Caco-2 (cell line): ENCODE results near the gene DZIP1. TPM values are rescaled to one million over a fixed set of nuclear protein-coding genes. Genes with fewer than 3 reads are reported as not detected.

Source experiments
- BruUV-seq: library from RNA; stranded (reverse); fragments of 400-500 nt; replicated peaks from 2 replicates; lab custom pipeline; 2021; lab: Mats Ljungman, UMichigan
- CTCF ChIA-PET: fragments of 300-600 bp; sonication (Branson Sonifier 250); formaldehyde crosslinking; loops from one replicate; lab custom pipeline; 2022; ENCODE audit warnings: antibody characterized with exemption; lab: Charles Lee
- POLR2A ChIA-PET: fragments of 300-600 bp; sonication (Branson Sonifier 250); formaldehyde crosslinking; loops from one replicate; lab custom pipeline; 2022; ENCODE audit warnings: antibody characterized with exemption; lab: Charles Lee
- DNase-seq, 2 experiments: peaks; one replicate each; pipeline versions ENCODE4 v3.0.0 to v3.0.0-alpha.2; 2020 to 2022
- H3K27me3 ChIP-seq: replicated peaks from 2 replicates; pipeline ENCODE4 v1.6.0; 2011; ENCODE audit warnings: low read length; ENCODE audit not compliant: control insufficient read depth, insufficient read depth
- H3K36me3 ChIP-seq: 2 replicates; pipeline ENCODE4 v1.5.1; 2011; ENCODE audit warnings: low read length; ENCODE audit not compliant: control insufficient read depth, insufficient read depth
- H3K4me1 ChIP-seq: fragments of 250-450 bp; sonication (Bioruptor Pico); 2 replicates; pipeline ENCODE4 v1.5.1; 2020; ENCODE audit warnings: mild to moderate bottlenecking
- H3K4me3 ChIP-seq: 2 replicates; pipeline ENCODE4 v1.5.1; 2011; ENCODE audit warnings: low read depth, mild to moderate bottlenecking, control low read depth, low read length
- H3K9me3 ChIP-seq: fragments of 250-450 bp; sonication (Bioruptor Pico); 2 replicates; pipeline ENCODE4 v1.5.1; 2020; ENCODE audit warnings: mild to moderate bottlenecking, moderate library complexity
- H3K27ac Mint-ChIP-seq: one replicate; pipeline ENCODE4 v1.8.0; 2022; ENCODE audit warnings: mixed read lengths; ENCODE audit not compliant: unreplicated experiment
- H3K27me3 Mint-ChIP-seq: one replicate; pipeline ENCODE4 v1.8.0; 2022; ENCODE audit warnings: mixed read lengths; ENCODE audit not compliant: insufficient read depth, unreplicated experiment
- H3K36me3 Mint-ChIP-seq: one replicate; pipeline ENCODE4 v1.8.0; 2022; ENCODE audit warnings: mild to moderate bottlenecking, mixed read lengths; ENCODE audit not compliant: insufficient read depth, unreplicated experiment
- H3K4me1 Mint-ChIP-seq: one replicate; pipeline ENCODE4 v1.8.0; 2022; ENCODE audit warnings: low read depth, mixed read lengths; ENCODE audit not compliant: unreplicated experiment
- H3K4me3 Mint-ChIP-seq: one replicate; pipeline ENCODE4 v1.8.0; 2022; ENCODE audit warnings: mild to moderate bottlenecking, moderate library complexity, mixed read lengths; ENCODE audit not compliant: unreplicated experiment
- H3K9me3 Mint-ChIP-seq: one replicate; pipeline ENCODE4 v1.8.0; 2022; ENCODE audit warnings: mixed read lengths; ENCODE audit not compliant: unreplicated experiment
- intact Hi-C: fragments of 100-400 bp; cut with micrococcal nuclease; formaldehyde crosslinking; loops from one replicate; pipeline ENCODE4 v1.10.0; 2022; ENCODE audit not compliant: unreplicated experiment
- total RNA-seq: library from RNA; stranded (reverse); gene quantifications from 2 replicates; pipeline ENCODE4 v1.2.3, GENCODE V29; 2022
- TF ChIP-seq, protein P1 (sequence below), 2 experiments: fragments of 200-600 bp in 1 of 2; IDR thresholded peaks; 1 replicate in 1 of 2; 2 replicates in 1 of 2; pipeline versions ENCODE4 v1.5.1 to v1.8.0; 2011 to 2022; ENCODE audit warnings: antibody characterized with exemption in 1 of 2, control low read depth in 1 of 2, inconsistent platforms in 1 of 2, low read depth in 1 of 2, low read length in 1 of 2, mild to moderate bottlenecking in 1 of 2, moderate library complexity in 1 of 2; ENCODE audit not compliant: insufficient read depth in 1 of 2, severe bottlenecking in 1 of 2, unreplicated experiment in 1 of 2

DZIP1 gene
- total RNA-seq, 1 experiment from 2014 or later, result 6.5 TPM

DNA sequence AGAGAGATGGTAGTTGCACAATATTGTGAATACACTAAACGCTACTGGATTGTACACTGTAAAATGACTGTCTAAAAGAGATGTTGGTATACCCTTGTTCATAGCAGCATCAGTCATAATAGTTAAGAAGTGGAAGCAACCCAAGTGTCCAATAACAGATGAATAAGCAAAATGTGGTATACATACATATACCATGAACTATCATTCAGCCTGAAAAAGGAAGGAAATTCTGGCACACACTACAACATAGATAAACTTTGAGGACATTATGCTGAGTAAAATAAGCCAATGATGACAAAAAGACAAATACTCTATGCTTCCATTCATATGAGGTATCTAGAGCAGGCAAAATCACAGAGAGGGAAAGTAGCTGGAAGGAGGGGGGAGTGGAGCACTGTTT lies 16.0 kb downstream of the DZIP1 start:
- Mint-ChIP-seq H3K27ac (no peak overlapping the region), H3K27me3 (no peaks in the 10 kb centered on the region), H3K4me1 (no peaks in the 10 kb centered on the region), H3K9me3 (peaks cover 10% of the 10 kb centered on the region), H3K36me3 (no peaks in the 10 kb centered on the region), H3K4me3 (no peak overlapping the region)
- Histone ChIP-seq H3K27me3 (no peaks in the 10 kb centered on the region), H3K36me3 (no peaks in the 10 kb centered on the region), H3K4me3 (no peak overlapping the region), H3K9me3 (no peaks in the 10 kb centered on the region), H3K4me1 (no peaks in the 10 kb centered on the region)
- POLR2A ChIA-PET, result no interaction called here
- CTCF ChIA-PET, result no interaction called here
- intact Hi-C loops, result no loop called here
- no TSS peak for BruUV-seq
- DNase-seq, result no peak
- TF ChIP-seq, protein P1, sequence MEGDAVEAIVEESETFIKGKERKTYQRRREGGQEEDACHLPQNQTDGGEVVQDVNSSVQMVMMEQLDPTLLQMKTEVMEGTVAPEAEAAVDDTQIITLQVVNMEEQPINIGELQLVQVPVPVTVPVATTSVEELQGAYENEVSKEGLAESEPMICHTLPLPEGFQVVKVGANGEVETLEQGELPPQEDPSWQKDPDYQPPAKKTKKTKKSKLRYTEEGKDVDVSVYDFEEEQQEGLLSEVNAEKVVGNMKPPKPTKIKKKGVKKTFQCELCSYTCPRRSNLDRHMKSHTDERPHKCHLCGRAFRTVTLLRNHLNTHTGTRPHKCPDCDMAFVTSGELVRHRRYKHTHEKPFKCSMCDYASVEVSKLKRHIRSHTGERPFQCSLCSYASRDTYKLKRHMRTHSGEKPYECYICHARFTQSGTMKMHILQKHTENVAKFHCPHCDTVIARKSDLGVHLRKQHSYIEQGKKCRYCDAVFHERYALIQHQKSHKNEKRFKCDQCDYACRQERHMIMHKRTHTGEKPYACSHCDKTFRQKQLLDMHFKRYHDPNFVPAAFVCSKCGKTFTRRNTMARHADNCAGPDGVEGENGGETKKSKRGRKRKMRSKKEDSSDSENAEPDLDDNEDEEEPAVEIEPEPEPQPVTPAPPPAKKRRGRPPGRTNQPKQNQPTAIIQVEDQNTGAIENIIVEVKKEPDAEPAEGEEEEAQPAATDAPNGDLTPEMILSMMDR (IDR thresholded peaks at IDR 0.05; ENCODE audit: insufficient read depth in 1 of 2, low read depth in 1 of 2, low read length in 1 of 2, severe bottlenecking in 1 of 2, unreplicated experiment in 1 of 2), result no peak

DNA sequence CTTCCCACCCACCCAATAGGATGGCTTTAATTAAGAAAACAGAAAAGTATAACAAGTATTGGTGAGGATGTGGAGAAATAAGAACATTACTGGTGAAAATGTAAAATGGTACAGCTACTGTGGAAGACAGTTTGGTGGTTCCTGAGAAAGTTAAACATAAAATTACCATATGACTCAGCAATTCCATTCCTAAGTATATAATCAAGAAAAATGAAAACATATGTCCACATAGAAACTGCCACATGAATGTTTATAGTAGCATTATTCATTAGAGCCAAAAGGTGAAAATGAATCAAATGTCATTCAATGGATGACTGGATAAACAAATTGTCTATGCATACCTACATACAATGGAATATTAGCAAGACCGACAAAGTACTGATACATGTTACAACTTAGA lies 16.9 kb downstream of the DZIP1 start:
- TF ChIP-seq, protein P1 (IDR thresholded peaks at IDR 0.05; ENCODE audit: insufficient read depth in 1 of 2, low read depth in 1 of 2, low read length in 1 of 2, severe bottlenecking in 1 of 2, unreplicated experiment in 1 of 2), result no peak
- DNase-seq, result no peak
- H3K27me3 Mint-ChIP-seq, result no peaks in the 10 kb centered on the region
- H3K27ac Mint-ChIP-seq, result no peak overlapping the region
- intact Hi-C loops, result no loop called here
- ChIA-PET POLR2A (no interaction called here), CTCF (no interaction called here)
- Histone ChIP-seq H3K4me3 (no peak overlapping the region), H3K36me3 (no peaks in the 10 kb centered on the region), H3K9me3 (no peaks in the 10 kb centered on the region), H3K27me3 (no peaks in the 10 kb centered on the region), H3K4me1 (no peaks in the 10 kb centered on the region)
- H3K9me3 Mint-ChIP-seq, result peaks cover 10% of the 10 kb centered on the region
- H3K4me3 Mint-ChIP-seq, result no peak overlapping the region
- no TSS peak for BruUV-seq
- H3K4me1 Mint-ChIP-seq, result no peaks in the 10 kb centered on the region
- no peaks in the 10 kb centered on the region for H3K36me3 Mint-ChIP-seq

DNA sequence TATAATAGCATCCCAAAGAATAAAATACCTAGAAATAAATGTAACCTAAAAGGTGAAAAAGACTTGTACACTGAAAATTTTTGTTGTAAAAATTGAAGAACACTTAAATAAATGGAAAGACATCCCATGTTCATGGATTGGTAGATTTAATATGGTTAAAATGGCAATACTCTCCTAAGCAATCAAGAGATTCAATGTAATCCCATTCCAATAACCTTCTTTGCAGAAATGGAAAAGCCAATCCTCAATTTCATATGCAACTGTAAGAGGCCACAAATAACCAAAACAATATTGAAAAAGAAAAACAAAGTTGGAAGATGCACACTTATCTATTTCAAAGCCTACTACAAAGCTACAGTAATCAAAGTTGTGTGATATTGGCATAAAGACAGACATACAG lies 17.7 kb downstream of the DZIP1 start:
- no peaks in the 10 kb centered on the region for H3K4me1 Mint-ChIP-seq
- Histone ChIP-seq H3K27me3 (no peaks in the 10 kb centered on the region), H3K36me3 (no peaks in the 10 kb centered on the region), H3K4me1 (no peaks in the 10 kb centered on the region), H3K9me3 (no peaks in the 10 kb centered on the region), H3K4me3 (no peak overlapping the region)
- no peaks in the 10 kb centered on the region for H3K36me3 Mint-ChIP-seq
- H3K27me3 Mint-ChIP-seq, result no peaks in the 10 kb centered on the region
- TF ChIP-seq, protein P1 (IDR thresholded peaks at IDR 0.05; ENCODE audit: insufficient read depth in 1 of 2, low read depth in 1 of 2, low read length in 1 of 2, severe bottlenecking in 1 of 2, unreplicated experiment in 1 of 2), result no peak
- no peak for DNase-seq
- CTCF ChIA-PET, result no interaction called here
- BruUV-seq, result no TSS peak
- H3K9me3 Mint-ChIP-seq, result peaks cover 10% of the 10 kb centered on the region
- intact Hi-C loops, result no loop called here
- no peak overlapping the region for H3K4me3 Mint-ChIP-seq
- POLR2A ChIA-PET, result no interaction called here
- H3K27ac Mint-ChIP-seq, result no peak overlapping the region
